Measurements from ENCODE around the gene SLC6A9.
A peak's percentile ranks its signal among the peaks of the same experiment; 100 is the strongest.

SLC6A9 gene

DNA sequence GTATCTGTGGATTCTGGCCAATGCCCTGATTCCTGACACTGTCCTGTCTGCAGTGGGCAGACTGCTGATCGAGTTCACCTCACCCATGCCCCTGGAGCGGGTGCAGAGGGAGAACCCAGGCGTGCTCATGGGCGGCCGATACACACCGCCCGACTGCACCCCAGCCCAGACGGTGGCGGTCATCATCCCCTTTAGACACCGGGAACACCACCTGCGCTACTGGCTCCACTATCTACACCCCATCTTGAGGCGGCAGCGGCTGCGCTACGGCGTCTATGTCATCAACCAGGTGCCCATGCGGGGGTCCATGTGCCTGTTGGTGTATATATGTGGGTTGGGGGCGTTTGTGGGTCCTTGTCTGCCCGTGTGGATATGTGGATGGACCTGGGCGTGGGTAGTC, 49.6 kb downstream of the SLC6A9 start:
- no peak for DNase-seq

DNA sequence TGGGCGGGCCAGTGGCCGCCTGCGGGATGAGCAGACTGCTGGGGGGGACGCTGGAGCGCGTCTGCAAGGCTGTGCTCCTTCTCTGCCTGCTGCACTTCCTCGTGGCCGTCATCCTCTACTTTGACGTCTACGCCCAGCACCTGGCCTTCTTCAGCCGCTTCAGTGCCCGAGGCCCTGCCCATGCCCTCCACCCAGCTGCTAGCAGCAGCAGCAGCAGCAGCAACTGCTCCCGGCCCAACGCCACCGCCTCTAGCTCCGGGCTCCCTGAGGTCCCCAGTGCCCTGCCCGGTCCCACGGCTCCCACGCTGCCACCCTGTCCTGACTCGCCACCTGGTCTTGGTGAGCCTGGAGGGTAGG, 50.1 kb downstream of the SLC6A9 start:
- DNase-seq, result no peak

DNA sequence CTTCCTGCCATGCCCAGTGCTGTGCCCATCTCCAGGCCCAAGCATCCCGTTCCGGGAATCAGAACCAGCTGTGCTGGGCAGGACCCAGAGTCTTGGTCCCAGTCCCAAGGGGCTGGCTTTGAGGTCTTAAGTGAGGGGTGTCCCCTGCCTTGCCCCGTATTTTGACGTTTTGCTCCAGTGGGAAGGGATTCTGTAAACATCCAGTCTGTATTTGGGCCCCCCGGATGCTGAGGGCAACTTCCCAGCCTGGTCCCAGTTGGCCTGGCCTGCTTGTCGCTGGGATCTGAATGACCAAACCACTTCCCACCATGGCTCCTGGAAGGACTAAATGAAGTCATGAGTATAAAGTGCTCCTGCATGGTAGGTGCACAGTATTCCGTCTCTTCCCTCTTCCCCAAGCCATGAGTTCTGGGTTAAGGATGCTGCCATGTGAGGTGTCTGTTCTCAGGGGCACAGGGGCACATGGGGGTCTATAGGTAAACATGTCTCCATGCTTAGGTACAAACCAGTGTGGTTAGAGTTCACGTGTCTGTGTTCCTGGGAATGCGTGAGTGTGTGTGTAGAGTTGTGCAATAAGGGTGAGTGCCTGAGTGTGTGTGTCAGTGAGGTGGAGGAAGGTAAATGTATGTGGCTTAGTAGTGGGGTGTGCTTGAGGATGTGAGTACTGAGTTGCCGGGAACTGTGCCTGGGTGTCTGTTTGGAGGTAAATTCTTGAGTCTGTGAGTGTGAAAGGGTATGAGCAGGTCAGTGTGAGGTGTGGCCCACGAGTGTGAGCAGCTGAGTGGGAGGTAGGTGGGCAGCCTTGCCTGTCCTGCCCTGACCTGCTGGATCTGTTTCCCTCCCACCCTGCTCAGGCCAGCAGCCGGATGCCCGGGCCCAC, 50.8 kb downstream of the SLC6A9 start:
- DNase-seq, result no peak

GRCh38 chr1:43979528-43980254, 51.6 kb downstream of the SLC6A9 start:
- no peak for DNase-seq

DNA sequence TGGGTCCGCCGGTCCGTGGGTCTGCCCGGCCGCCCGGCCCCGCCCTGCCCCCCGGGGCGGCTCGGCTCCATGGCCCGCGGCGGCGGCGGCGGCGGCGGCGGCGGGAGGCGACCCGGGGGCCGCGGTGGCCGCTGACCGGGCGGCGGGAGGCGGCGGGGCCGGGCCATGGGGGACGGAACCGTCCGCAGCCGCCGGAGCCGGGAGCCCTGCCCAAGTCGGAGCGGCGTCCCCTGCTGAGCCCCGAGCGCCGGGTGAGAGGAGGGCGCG, 52.1 kb downstream of the SLC6A9 start:
- no peak for DNase-seq

- DNase-seq, result no peak
Observed at GRCh38 chr1:43978551-43979260, 52.6 kb downstream of the SLC6A9 start, which contains the start of gene B4GALT2. B4GALT2 (plus strand) TSS chr1:43979210; CDS start chr1:43981161, 1,951 bp downstream.

DNA sequence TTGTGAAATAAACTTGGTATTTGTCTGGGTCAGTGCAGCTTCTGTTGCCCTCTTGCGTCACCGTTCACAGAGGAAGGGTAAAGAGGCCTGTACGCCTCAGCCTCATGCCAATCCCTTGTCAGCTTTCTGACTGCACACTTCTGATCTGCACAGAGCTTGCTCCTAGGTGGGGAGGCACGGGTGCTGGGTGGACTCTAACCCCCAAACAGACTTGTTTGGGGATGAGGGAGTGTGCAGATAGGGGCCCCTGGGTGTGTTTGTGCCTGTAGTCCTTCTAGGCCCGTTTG, 53.1 kb downstream of the SLC6A9 start:
- DNase-seq, result no peak

- no peak for DNase-seq
Observed at GRCh38 chr1:43977376-43978263, 53.6 kb downstream of the SLC6A9 start.

DNA sequence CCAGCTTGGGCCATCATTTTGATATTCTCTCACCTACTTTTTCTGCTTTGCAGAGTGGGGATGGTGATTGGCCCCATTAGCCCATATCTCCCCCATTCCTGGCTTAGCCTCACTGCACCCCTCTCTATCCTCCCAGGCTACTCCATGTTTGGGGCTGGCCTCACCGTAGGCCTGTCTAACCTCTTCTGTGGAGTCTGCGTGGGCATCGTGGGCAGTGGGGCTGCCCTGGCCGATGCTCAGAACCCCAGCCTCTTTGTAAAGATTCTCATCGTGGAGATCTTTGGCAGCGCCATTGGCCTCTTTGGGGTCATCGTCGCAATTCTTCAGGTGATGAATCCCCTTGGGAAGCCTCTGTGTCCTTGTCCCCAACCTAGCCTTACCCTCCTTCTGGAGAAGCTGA, 54.4 kb downstream of the SLC6A9 start:
- no peak for DNase-seq

GRCh38 chr1:43976045-43976444, 55.2 kb downstream of the SLC6A9 start:
- DNase-seq, result no peak

DNA sequence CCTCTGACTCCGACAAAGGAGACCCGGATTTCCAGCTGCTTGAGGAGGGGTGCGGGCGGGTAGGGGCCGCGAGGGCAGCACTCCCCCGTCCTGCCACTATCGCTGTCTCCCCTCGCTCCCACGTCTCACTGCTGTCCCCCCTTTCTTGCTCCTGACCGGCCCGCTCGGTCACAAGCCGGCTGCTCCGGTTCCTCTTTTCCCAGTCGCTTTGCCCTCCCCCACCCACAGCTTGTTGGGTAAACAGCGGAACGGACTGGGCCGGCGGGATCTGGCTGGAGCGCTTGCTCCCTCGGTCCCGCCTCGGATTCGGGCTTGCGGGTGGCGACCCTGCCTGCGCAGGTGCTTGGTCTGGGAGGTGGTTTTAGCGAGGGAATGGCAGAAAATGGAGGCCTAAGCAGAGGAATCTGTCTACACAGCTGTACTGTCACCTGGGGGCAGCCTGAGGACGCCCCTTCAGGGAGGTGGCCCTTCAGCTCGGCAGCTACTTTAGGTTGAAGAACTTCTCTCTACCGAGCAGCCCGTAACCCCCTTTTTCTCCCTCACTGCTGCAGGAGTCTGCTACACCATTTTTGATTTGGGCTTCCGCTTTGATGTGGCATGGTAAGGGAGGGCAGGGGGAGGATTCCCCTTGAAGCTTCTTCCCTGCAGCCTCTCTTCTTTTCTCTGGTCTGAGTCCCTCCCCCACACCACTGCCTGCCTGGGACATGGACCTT, 55.9 kb downstream of the SLC6A9 start:
- DNase-seq, result no peak

DNA sequence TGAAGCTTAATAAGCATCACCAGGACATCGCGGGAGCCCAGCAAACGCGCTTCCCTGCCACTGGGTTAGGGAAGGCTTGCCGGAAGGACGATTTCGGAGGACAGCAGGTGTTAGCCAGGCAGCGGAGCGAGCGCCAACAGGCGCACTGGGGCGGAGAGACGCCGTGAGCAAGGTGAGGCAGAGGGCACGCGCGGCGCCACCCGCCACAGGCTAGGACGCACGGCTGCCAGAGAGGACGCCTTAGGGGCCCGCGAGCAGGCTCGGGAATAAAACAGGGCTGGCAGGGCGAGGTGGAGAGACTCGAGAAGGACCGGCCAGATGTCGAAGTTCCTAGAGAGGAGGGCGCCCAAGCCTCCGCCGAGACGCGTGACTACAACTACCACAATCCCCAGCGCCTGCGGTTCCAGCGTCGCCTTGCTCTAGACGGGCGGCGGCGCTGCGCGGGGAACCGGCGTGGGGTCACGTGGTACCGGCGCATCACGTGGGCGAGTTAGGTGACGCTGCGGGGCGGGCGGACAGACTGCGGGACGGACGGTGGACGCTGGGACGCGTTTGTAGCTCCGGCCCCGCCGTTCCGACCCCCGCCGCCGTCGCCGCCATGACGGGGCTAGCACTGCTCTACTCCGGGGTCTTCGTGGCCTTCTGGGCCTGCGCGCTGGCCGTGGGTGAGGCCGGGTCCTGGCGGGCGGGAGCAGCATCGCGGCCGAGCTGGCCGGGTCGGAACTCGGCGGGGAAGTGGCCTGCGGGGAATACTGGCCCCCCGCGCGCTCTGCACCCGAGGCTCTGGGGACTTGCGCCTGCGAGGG, 56.6 kb downstream of the SLC6A9 start, which contains the start of gene ATP6V0B:
ATP6V0B (plus strand) TSS at position 518 of the 806 bp plus-strand sequence; CDS start at position 599, 81 bp downstream.
- DNase-seq, result peak; percentile 71

DNA sequence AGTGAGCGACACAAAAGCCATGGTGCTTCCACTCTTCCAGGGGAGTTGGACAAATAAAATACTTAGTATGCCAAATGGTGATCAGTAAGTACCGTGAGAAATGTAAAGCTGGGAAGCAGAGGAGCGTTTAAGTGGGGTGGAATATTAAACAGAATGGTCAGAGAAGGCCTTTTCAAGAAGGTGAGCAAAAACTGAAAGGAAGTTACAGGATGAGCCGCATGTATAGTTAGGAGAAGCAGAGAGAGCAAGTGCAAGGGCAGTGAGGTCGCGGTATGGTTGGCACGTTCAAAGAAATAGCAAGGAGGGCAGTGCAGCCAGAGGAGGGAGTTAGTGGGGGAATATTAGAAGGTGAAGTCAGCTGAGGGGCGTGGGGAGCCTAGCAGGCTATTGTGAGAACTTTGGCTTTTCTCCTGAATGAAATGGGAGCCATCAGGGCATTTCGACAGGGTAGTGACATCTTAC, 57.2 kb downstream of the SLC6A9 start:
- no peak for DNase-seq

DNA sequence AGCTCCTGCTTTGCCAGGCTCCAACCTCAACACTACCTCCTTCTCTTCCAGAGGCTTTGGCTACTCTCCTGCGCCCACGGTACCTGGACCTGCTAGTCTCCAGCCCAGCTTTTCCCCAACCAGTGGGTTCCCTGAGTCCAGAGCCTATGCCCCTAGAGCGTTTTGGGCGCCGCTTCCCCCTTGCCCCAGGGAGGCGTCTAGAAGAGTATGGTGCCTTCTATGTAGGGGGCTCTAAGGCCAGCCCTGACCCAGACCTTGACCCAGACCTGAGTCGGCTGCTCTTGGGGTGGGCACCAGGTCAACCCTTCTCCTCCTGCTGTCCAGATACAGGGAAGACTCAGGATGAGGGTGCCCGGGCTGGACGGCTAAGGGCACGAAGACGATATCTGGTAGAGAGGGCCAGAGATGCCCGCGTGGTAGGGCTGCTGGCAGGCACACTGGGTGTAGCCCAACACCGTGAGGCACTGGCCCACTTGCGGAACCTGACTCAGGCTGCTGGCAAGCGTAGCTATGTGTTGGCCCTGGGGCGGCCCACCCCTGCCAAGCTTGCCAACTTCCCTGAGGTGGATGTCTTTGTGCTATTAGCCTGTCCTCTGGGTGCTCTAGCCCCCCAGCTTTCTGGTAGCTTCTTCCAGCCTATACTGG, 59.8 kb downstream of the SLC6A9 start:
- no peak for DNase-seq

DNA sequence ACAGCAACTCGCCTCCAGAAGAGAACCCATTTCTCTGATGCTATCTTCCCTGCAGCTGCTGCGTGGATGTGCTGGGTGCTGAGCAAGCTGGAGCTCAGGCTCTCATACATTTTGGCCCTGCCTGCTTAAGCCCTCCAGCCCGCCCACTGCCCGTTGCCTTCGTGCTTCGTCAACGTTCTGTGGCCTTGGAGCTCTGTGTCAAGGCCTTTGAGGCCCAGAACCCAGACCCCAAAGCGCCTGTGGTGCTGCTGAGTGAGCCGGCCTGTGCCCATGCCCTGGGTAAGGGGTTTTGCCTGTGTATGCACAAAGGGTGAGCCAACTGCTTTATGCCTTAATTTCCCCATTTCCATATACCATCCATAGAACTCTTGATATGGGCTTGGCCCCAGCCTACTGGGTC, 60.4 kb downstream of the SLC6A9 start:
- no peak for DNase-seq

DNA sequence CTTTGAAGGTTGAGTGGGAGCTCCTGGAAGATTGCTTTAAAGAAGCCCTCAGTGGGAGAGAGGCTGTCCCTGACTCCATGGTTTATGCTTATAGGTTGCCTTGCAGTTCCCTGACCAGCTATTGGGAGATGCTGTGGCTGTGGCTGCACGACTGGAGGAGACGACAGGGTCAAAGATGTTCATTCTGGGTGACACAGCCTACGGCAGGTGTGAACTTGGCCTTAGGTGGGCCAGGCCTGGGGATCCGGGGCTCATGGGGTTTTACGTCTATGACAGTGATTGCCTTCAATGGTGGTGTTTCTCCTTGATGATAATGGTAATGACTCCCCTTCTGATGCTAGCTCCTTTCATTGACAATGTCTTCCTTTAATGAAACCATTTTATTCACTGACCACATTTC, 60.8 kb downstream of the SLC6A9 start:
- no peak for DNase-seq

- DNase-seq, result peak; percentile 76
Observed at GRCh38 chr1:43969746-43970466, 61.4 kb downstream of the SLC6A9 start, which contains the start of gene DPH2. DPH2 (plus strand) TSS chr1:43970010; CDS start chr1:43970176, 166 bp downstream.

GRCh38 chr1:43969416-43969745, 61.9 kb downstream of the SLC6A9 start:
- DNase-seq, result no peak

- DNase-seq, result no peak
Observed at GRCh38 chr1:43968348-43968948, 62.8 kb downstream of the SLC6A9 start.

DNA sequence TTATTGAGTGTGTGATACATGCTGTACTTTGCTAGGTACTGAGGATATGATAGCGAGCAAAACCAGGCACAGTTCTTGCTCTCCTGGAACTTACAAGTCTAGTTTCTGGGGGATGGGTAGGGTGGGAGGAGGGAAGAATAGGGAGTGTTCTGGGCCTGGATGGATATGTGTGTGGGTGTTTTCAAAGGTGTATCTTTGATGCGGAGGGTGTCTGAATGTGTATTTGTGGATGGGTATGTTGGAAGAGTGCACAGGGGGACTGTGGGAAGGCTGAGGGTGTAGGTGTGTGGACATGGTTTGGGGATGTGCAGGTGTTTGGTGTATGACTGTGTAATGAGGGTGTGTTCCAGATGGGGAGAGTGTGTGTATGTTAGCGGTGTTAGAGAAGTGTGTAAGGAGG, 65.9 kb downstream of the SLC6A9 start:
- DNase-seq, result no peak
